ENCODE results near the gene MPPED1.

Gene MPPED1

DNA sequence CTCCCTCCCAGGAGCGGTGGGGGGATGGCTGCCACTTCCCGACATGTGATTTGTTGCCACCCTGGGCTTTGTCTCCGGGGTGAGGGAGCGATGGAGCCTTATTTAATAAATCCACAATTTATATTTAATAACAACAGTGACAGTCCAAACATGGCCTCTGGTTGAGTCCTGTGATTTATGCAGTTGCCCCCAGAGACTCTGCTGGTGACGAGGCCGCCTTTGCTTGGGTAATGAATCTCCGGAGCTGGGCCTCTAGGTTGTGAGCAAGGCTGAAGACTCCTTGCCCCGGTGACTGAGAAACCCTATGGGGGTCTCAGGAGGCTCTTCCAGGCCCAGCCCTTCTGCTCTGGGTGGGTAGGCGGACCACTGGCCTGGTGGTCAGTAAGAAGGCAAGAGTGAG lies 16.7 kb downstream of the MPPED1 start:
- CTCF ChIA-PET, result no interaction called here
- TF ChIP-seq CTCF (IDR thresholded peaks at IDR 0.05; ENCODE audit: insufficient read depth, low read length, missing control alignments), result no peak
- DNase-seq (ENCODE audit: low read depth, low spot score), result no peak
- POLR2A ChIA-PET, result no interaction called here
- H3K4me3 ChIP-seq (ENCODE audit: low read depth, low read length), result no peak overlapping the region

DNA sequence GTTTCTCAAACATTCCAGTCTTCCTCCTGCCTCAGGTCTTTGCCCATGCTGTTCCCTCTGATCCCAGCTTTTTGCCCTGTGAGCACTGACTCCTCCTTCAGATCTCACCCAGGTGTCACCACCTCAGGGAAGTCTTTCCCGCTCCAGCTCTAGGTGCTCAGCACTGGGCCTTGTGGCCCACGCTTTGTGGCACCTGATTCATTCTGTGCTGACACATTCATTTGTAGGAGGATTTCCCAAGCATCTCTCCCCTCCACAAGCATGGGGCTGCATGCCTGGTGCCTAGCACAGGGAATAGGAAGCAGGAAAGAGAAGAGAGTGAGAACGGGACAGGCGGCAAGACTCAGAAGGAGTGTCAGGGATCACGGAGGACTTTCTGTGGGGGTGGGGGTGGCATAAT lies 17.6 kb downstream of the MPPED1 start:
- no peak for DNase-seq (ENCODE audit: low read depth, low spot score)
- TF ChIP-seq CTCF (IDR thresholded peaks at IDR 0.05; ENCODE audit: insufficient read depth, low read length, missing control alignments), result no peak
- no peak overlapping the region for H3K4me3 ChIP-seq (ENCODE audit: low read depth, low read length)
- ChIA-PET POLR2A (interaction anchor here (0.8 kb wide), 1 partner anchor 13 kb away, joined by 4 read pairs; no protein-coding TSS in a partner anchor), CTCF (no interaction called here)

DNA sequence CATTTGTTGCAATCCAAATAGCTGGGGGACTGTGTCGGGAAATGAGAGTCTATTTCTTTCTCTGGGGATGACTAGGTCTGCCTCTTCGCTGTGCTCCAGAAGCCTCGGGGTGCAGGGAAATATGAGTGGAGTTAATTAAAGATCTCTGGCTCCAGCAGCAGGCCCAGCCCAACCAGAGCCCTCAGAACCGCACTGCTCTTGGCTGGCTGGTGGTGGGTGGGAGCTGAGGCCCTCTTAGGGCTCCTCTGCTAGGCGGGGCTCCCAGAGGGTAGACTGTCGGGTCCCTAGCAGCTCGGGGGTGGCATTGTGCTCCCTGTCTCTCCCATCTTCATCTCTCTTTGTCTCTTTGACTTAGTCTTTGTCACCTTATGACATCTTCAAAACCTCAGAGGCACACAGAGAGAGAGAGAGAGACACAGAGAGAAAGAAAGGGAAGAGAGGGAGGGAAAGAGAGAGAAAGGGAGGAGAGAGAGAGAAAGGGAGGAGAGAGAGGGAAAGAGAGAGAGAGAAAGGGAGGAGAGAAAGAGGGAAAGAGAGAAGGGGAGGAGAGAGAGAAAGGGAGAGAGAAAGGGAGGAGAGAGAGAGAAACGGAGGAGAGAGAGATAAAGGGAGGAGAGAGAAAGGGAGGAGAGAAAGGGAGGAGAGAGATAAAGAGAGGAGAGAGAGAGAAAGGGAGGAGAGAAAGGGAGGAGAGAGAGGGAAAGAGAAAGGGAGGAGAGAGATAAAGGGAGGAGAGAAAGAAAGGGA lies 20.2 kb downstream of the MPPED1 start:
- POLR2A ChIA-PET, result no interaction called here
- CTCF ChIA-PET, result no interaction called here
- H3K4me3 ChIP-seq (ENCODE audit: low read depth, low read length), result no peak overlapping the region
- no peak for TF ChIP-seq CTCF (IDR thresholded peaks at IDR 0.05; ENCODE audit: insufficient read depth, low read length, missing control alignments)
- no peak for DNase-seq (ENCODE audit: low read depth, low spot score)

DNA sequence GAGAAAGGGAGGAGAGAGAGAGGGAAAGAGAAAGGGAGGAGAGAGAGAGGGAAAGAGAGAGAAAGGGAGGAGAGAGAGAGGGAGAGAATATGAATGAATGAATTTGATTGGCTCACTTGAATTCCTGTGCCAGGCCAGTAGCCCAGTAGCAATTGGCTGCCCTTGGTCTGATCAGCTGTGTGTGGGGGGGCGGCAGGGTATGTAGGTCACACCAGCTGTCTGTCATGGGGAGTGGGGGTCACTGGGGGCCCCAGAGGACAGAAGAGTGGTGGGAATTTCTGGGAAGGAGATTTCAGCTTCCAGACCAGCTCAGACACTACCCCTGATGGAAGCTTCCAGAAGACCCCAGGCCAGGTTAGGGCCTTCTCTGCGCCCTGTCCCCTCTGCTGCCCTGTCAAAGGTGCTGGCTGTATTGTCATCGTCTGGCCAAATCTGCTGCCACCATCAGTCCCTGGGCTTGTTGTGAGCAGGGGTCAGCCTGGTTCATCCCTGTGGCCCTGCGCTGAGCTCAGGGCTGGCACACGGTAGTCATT lies 21.1 kb downstream of the MPPED1 start:
- no peak overlapping the region for H3K4me3 ChIP-seq (ENCODE audit: low read depth, low read length)
- no peak for DNase-seq (ENCODE audit: low read depth, low spot score)
- ChIA-PET CTCF (no interaction called here), POLR2A (no interaction called here)
- no peak for TF ChIP-seq CTCF (IDR thresholded peaks at IDR 0.05; ENCODE audit: insufficient read depth, low read length, missing control alignments)

DNA sequence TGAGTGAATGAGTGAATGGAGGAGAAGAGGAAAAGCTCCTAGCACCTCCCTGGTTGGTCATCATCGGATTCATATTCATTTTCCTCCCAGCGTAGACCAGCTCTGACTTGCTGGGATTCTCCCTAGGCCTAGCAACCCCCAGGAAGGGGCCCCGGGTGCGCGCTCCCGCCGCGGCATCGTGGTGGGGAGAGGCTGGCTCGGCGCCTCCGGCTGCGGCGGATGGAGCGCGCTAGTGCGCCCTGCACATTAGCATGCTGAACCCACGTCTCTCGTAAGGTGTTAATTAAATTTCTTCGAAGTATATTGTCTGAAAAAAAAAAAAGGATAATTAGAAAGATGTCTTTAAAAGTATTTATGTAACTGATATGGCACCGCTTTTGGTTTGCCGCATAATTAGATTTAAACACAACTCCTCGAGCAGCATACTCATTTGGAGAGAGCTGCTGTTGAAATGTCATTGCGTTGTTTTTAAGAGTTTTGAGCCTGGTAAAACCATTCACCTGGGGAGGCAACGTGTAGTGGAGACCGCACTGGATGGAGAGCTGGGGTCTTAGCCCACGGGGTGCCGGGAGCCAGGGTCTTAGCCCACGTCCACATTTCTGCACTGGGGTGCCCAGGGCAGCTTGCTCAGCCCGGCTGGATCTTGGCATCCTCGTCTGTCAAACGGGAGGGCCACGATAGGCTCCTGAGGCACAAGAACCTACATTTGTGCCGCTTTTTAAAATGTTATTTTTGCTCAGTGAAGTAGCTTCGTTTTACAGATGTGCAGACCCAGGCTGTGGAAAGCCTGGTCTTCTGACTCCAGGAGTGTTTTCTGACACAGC lies 21.8 kb downstream of the MPPED1 start:
- ChIA-PET CTCF (no interaction called here), POLR2A (no interaction called here)
- TF ChIP-seq CTCF (IDR thresholded peaks at IDR 0.05; ENCODE audit: insufficient read depth, low read length, missing control alignments), result no peak
- no peak overlapping the region for H3K4me3 ChIP-seq (ENCODE audit: low read depth, low read length)
- DNase-seq (ENCODE audit: low read depth, low spot score), result no peak

DNA sequence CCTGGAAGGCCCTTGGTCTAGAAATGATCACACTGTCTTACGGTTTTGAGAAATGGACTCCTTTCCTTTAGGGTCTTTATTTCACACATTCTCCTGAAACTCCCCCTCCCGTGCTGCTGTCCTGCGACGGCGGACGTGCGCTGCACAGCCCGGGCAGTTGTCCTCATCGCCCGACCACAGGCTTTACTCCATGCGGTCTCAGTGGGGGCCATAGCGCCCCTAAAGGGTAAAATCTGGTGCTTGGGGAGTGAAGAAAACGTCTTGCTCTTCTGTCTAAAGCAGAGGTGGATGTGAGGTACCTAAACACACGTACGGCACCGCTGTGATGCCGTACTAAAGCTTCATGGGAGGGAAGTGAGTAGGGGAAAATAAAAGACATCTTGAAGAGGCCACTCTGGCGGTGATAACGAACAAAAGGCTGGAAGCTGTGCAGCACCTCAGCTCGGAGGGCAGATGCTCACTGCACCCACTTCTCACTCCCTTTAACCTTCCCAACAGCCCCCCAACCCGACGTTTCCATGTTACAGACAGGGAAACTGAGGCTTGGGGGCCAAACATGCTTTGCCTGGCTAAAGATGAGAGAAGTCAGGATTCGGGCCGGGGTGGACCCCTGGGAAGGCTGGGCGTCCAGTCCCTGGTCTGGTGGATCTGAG lies 22.6 kb downstream of the MPPED1 start:
- CTCF ChIA-PET, result no interaction called here
- DNase-seq (ENCODE audit: low read depth, low spot score), result no peak
- no peak for TF ChIP-seq CTCF (IDR thresholded peaks at IDR 0.05; ENCODE audit: insufficient read depth, low read length, missing control alignments)
- H3K4me3 ChIP-seq (ENCODE audit: low read depth, low read length), result no peak overlapping the region
- POLR2A ChIA-PET, result no interaction called here
